ENCODE results near the gene PTGES3.
"Not testable (repeated sequence)": the region's sequence is repeated elsewhere in the genome, so short reads cannot be mapped to it uniquely, and the experiment has no call there.

Gene PTGES3

DNA sequence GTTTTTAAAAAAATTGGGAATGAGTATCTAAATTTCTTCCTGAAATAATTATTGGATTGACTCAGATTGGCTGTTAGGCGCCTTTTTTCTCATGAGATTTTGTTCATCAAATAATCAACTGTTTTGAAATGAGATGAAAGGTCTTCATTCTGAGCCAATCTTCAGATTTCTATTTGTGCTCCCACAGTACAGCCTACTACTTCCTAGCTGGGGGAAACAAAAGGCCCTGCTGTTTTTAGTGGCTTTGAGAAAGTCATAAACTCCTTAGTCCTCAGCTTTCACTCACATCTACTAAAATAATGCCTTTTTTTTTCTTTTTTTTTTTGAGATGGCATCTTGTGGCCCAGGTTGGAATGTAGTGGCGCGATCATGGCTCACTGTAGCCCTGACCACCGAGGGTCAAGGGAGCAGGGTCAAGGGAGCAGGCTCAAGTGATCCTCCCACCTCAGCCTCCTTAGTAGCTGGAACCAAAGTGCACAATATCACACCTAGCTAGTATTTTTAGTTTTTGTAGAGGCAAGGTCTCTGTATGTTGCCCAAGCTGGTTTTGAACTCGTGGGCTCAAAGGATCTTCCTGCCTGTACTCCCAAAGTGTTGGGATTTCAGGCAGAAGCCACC, 21.8 kb upstream of the PTGES3 start:
- DNase-seq (ENCODE audit: low spot score) = no peak

GRCh38 chr12:56704522-56704921, 16.4 kb upstream of the PTGES3 start:
- DNase-seq (ENCODE audit: low spot score) = not testable (repeated sequence)

- no peak for DNase-seq (ENCODE audit: low spot score)
Measured at GRCh38 chr12:56699020-56699661, 11.1 kb upstream of the PTGES3 start.

GRCh38 chr12:56695327-56696101, 7.4 kb upstream of the PTGES3 start:
- no peak for DNase-seq (ENCODE audit: low spot score)

DNA sequence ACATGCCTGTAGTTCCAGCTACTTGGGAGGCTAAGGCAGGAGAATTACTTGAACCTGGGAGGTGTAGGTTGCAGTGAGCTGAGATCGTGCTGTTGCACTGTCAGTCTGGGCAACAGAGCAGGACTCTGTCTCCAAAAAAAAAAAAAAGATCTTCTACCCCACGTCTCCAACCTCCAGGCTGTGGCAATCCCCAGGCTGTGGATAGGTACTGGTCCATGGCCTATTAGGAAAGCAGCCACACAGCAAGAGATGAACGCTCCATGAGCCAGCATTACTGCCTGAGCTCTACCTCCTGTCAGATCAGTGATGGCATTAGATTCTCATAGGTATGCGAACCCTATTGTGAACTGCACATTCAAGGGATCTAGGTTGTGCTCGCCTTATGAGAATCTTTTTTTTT, 6.1 kb upstream of the PTGES3 start:
- DNase-seq (ENCODE audit: low spot score) = no peak

GRCh38 chr12:56688846-56689109, 694 bp upstream of the PTGES3 start:
- DNase-seq (ENCODE audit: low spot score) = no peak

GRCh38 chr12:56687223-56688128, 608 bp downstream of the PTGES3 start:
- DNase-seq (ENCODE audit: low spot score) = no peak

DNA sequence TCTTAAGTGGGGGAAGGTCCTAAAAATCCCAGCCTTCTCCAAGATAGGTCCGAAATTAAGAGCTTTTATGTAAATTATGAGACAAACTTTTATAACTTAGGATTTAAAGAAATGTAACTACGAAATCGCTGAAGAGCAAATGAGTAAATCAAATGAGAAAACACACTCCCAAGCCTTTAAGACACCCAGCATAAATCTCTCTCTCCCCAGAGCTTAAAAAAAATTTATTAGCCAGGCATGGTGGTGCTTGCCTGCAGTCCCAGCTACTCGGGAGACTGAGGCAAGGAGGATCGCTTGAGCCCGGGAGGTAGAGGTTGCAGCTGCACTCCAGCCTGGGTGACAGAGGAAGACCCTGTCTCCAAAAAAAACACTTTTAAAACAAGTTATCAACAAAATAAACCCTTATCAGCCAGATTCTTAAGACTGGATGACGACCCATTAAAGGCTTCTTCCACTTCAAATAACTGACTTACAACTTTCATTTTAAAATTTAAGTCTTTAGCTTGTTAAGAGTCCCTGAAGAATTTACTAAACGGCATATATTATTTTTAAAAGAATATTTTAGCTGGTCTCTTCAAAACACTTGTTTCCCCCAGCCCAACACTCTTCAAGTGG, 3.2 kb downstream of the PTGES3 start:
- peak; percentile 53 for DNase-seq (ENCODE audit: low spot score)

DNA sequence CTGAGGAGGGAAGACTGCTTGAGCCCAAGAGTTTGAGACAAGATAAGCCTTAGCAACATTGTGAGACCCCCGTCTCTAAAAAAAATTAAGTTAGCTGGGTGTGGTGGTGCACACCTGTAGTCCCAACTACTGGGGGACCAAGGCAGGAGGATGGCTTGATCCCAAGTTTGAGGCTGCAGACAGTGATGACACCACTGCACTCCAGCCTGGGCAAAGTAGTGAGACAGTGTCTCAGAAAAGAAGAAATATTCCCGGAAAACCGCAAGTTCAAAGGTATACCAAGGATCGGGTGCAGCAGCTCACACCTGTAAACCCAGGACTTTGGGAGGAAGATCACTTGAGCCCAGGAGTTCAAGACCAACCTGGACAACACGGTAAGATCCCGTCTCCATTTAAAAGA, 5.8 kb downstream of the PTGES3 start:
- peak; percentile 7 for DNase-seq (ENCODE audit: low spot score)

- DNase-seq (ENCODE audit: low spot score) = peak; percentile 7
Measured at GRCh38 chr12:56679883-56680575, 8.1 kb downstream of the PTGES3 start.

GRCh38 chr12:56678852-56679251, 9.2 kb downstream of the PTGES3 start:
- DNase-seq (ENCODE audit: low spot score) = peak; percentile 7

DNA sequence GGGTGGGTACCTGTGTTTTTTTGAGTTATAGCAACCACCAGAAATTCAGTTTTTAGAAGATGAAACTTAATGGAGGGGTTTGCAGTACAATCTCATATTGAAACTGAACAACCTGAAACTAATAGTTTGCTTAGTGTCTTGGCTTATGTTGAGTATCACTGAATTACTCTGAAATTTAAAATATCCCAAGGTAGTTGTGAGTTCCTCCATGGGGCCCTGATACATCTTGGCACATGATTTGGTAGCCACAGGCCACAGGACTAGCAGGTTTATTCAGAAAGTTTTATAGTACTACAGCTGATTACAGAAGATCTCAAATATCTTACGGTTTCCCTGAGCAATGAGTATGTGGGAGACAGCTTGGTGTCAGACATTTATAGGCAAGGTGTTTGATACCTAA, 10.4 kb downstream of the PTGES3 start:
- peak; percentile 8 for DNase-seq (ENCODE audit: low spot score)

DNA sequence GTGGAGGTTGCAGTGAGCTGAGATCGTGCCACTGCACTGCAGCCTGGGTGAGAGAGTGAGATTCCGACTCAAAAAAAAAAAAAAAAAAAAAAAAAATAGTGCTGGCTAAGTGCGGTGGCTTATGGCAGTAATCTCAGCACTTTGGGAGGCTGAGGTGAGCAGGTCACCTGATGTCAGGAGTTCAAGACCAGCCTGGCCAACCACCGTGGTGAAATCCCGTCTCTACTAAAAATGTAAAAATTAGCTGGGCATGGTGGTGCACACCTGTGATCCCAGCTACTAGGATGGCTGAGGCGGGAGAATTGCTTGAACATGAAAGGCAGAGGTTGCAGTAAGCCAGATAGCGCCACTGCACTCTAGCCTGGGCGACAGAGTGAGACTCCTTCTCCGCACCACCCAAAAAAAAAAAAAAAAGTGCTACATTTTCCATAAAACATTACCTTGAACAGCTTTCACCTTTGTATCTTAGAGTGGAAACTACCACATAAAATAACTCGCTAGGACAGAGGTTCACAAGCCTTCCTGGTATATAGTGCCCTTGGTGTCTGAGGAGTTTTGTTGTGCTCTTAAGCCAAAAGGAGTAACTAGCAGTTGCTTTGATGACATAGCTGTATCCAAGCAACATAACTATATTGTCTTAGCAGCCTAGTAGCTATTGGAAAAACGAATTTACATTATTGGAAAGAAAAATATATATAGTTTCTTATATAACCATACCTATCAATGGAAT, 11.1 kb downstream of the PTGES3 start:
- peak; percentile 14 for DNase-seq (ENCODE audit: low spot score)

GRCh38 chr12:56671608-56672007, 16.5 kb downstream of the PTGES3 start:
- DNase-seq (ENCODE audit: low spot score) = no peak

DNA sequence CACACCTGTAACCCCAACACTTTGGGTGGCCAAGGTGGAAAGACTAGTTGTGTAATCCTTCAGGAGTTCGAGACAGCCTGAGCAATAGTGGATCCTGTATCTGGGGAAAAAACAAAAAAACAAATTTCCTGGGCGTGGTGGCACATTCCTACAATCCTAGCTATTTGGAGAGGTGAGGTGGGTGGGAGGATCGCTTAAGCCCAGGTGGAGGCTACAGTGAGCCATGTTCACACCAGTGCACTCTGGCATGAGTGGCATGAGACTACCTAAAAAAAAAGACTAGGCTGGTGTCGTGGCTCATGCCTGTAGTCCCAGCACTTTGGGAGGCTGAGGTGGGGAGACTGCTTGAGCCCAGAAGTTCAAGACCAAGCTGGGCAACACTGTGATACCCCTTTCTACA, 17.2 kb downstream of the PTGES3 start:
- DNase-seq (ENCODE audit: low spot score) = no peak

DNA sequence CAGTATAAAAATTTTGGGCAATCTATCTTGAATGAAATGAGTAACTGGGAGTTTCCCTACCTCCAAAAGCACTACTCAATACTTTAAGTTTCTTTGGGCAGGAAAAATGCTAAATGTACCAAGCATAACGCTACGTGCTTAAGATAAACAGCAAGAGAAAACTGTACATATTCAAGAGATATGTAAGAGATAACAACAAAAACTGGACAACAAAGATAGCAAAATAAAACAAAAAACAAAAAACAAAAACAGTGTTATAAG, 20.0 kb downstream of the PTGES3 start:
- no peak for DNase-seq (ENCODE audit: low spot score)

DNA sequence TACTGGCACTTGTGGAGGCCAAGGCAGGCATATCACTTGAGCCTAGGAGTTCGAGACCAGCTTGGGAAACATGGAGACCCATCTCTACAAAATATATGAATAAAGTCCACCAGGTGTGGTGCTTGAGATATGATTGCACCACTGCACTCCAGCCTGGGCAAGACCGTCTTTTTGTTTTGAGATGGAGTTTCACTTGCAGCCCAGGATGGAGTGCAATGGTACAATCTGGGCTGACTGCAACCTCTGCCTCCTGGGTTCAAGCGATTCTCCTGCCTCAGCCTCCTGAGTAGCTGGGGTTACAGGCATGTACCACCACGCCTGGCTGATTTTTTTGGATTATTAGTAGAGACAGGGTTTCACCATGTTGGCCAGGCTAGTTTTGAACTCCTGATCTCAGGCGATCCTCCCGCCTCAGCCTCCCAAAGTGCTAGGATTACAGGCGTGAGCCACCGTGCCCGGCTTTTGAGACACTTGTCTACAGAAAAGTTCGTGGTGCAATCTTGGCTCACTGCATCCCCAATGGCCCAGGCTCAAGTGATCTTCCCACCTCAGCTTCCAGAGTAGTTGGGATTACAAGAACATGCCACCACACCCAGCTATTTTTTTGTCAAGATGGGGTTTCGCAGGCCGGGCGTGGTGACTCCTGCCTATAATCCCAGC, 26.0 kb downstream of the PTGES3 start:
- no peak for DNase-seq (ENCODE audit: low spot score)

- DNase-seq (ENCODE audit: low spot score) = no peak
Measured at GRCh38 chr12:56661560-56661959, 26.5 kb downstream of the PTGES3 start.

GRCh38 chr12:56658921-56659320, 29.2 kb downstream of the PTGES3 start:
- no peak for DNase-seq (ENCODE audit: low spot score)

Data from hematopoietic multipotent progenitor cell treated with erythropoietin and hydrocortisone succinate and interleukin-3 and kit ligand, for 17 days (in vitro differentiated cells).